Spleen (tissue), 7 donors: Measurements from ENCODE around the gene POLRMT.

Experiments used
- CTCF ChIP-seq, 11 experiments: fragments of 200-600 bp in 7 of 11; fragments of 450-650 bp in 4 of 11; sonication (generic) in 4 of 11; IDR thresholded peaks in 8 of 11; conservative IDR thresholded peaks in 3 of 11; 1 replicate in 7 of 11; 2 replicates in 4 of 11; pipeline versions ENCODE4 v1.4.0 to v1.8.0; 2016 to 2021; ENCODE audit warnings: antibody characterized with exemption in 11 of 11, inconsistent platforms in 4 of 11, mild to moderate bottlenecking in 1 of 11
- POLR2A ChIP-seq, 3 donors: fragments of 450-650 bp; IDR thresholded peaks; one replicate each; pipeline ENCODE4 v1.5.1; 2017; ENCODE audit warnings: antibody characterized with exemption in 3 of 3, mild to moderate bottlenecking in 1 of 3
- POLR2AphosphoS5 ChIP-seq, 3 donors: sonication (generic); formaldehyde crosslinking; IDR thresholded peaks; one replicate each; pipeline ENCODE4 v1.5.1; 2017; ENCODE audit warnings: antibody characterized with exemption in 3 of 3
- donor health status: DM: no; HTN: no; CAD: no; lungs with moderate emphysema.
- donor health status: DM: no; HTN: no; CAD: no.
- donor health status: DM: no; HTN: no; CAD: no.

- no peak for TF ChIP-seq CTCF (IDR thresholded peaks at IDR 0.05 in 8 of 11, conservative IDR thresholded peaks at IDR 0.05 in 3 of 11)
- no peak for TF ChIP-seq POLR2A (IDR thresholded peaks at IDR 0.05)
- TF ChIP-seq POLR2AphosphoS5 (IDR thresholded peaks at IDR 0.05), result no peak
Measured at GRCh38 chr19:592101-592500, 41.2 kb downstream of the POLRMT start.
